Bronchial epithelial cell (primary cell): ENCODE measurements around the gene GNB5. TPM values are rescaled to one million over a fixed set of nuclear protein-coding genes. Genes with fewer than 3 reads are reported as not detected.

Experiments used
- DNase-seq: peaks from one replicate; pipeline ENCODE4 v3.0.0-alpha.2; 2010; ENCODE audit warnings: low read depth
- FAIRE-seq: peaks from 2 replicates; lab custom pipeline; 2011; peaks lifted over from hg19 to GRCh38; lab: Jason Lieb, UNC
- H3K27me3 ChIP-seq: 2 replicates; pipeline ENCODE4 v1.5.1; 2011; ENCODE audit warnings: low read length; ENCODE audit not compliant: control insufficient read depth, insufficient read depth
- H3K36me3 ChIP-seq: 2 replicates; pipeline ENCODE4 v1.5.1; 2011; ENCODE audit warnings: low read length; ENCODE audit not compliant: control insufficient read depth, insufficient read depth
- H3K4me3 ChIP-seq: 2 replicates; pipeline ENCODE4 v1.5.1; 2011; ENCODE audit warnings: mild to moderate bottlenecking, low read depth, low read length, control low read depth
- CTCF ChIP-seq: IDR thresholded peaks from 2 replicates; pipeline ENCODE4 v1.5.1; 2011; ENCODE audit warnings: mild to moderate bottlenecking, moderate library complexity, low read length, control low read depth, inconsistent platforms; ENCODE audit not compliant: insufficient read depth, severe bottlenecking
- total RNA-seq: library from RNA; depleted of rRNA; stranded (reverse); fragments of >200 nt; gene quantifications from 2 replicates; pipeline ENCODE4 v1.2.1, GENCODE V29; 2014

The GNB5 gene
- total RNA-seq, 1 donor from 2014 or later, result 46.1 TPM

GRCh38 chr15:52163321-52164190 lies 27.6 kb downstream of the GNB5 start:
- Histone ChIP-seq H3K27me3 (no peaks in the 10 kb centered on the region), H3K36me3 (peaks cover 10% of the 10 kb centered on the region), H3K4me3 (no peak overlapping the region)
- TF ChIP-seq CTCF, result peak; percentile 9
- no peak for DNase-seq
- no peak for FAIRE-seq

GRCh38 chr15:52162876-52163275 lies 28.3 kb downstream of the GNB5 start:
- no peak for TF ChIP-seq CTCF
- Histone ChIP-seq H3K36me3 (peaks cover 10% of the 10 kb centered on the region), H3K4me3 (no peak overlapping the region), H3K27me3 (no peaks in the 10 kb centered on the region)
- FAIRE-seq (no peak), DNase-seq (no peak)

- no peak overlapping the region for H3K4me3 ChIP-seq
- DNase-seq (no peak), FAIRE-seq (no peak)
- no peaks in the 10 kb centered on the region for H3K27me3 ChIP-seq
- H3K36me3 ChIP-seq, result peaks cover 10% of the 10 kb centered on the region
- TF ChIP-seq CTCF, result no peak
Observed at GRCh38 chr15:52162260-52162659, 28.9 kb downstream of the GNB5 start.

- Histone ChIP-seq H3K4me3 (no peak overlapping the region), H3K27me3 (no peaks in the 10 kb centered on the region), H3K36me3 (peaks cover 10% of the 10 kb centered on the region)
- no peak for TF ChIP-seq CTCF
- FAIRE-seq (no peak), DNase-seq (no peak)
Observed at GRCh38 chr15:52161406-52161966, 29.7 kb downstream of the GNB5 start.

- Histone ChIP-seq H3K27me3 (no peaks in the 10 kb centered on the region), H3K4me3 (no peak overlapping the region), H3K36me3 (peaks cover 10% of the 10 kb centered on the region)
- no peak for FAIRE-seq
- DNase-seq, result no peak
- TF ChIP-seq CTCF, result no peak
Observed at GRCh38 chr15:52159645-52160044, 31.5 kb downstream of the GNB5 start.
